Germinal center (tissue), 1 donor: ENCODE measurements around the gene GHDC.

Experiments
- DNase-seq: peaks from one replicate; pipeline ENCODE4 v3.0.0; 2012; ENCODE audit warnings: mixed read lengths, low spot score

GHDC gene

GRCh38 chr17:42182927-42183734 lies 11.2 kb downstream of the GHDC start:
- no peak for DNase-seq

DNA sequence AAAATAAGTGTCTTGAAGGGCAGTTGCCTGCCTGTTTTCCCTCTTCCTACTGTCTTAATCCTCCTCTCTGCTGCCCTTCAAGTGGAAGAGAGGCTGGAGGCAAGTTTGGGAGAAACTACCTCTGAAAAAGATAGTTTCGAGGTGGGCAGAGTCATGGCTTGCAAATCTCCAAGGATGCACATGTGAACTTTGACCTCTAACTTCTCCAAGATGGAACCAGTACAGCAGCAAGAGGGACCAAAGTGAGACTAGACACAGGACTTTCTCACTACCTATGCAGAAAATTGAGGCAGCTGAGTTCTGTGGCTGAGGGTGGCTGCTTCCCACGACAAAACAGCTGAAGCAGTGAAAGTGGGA lies 12.5 kb downstream of the GHDC start:
- no peak for DNase-seq

DNA sequence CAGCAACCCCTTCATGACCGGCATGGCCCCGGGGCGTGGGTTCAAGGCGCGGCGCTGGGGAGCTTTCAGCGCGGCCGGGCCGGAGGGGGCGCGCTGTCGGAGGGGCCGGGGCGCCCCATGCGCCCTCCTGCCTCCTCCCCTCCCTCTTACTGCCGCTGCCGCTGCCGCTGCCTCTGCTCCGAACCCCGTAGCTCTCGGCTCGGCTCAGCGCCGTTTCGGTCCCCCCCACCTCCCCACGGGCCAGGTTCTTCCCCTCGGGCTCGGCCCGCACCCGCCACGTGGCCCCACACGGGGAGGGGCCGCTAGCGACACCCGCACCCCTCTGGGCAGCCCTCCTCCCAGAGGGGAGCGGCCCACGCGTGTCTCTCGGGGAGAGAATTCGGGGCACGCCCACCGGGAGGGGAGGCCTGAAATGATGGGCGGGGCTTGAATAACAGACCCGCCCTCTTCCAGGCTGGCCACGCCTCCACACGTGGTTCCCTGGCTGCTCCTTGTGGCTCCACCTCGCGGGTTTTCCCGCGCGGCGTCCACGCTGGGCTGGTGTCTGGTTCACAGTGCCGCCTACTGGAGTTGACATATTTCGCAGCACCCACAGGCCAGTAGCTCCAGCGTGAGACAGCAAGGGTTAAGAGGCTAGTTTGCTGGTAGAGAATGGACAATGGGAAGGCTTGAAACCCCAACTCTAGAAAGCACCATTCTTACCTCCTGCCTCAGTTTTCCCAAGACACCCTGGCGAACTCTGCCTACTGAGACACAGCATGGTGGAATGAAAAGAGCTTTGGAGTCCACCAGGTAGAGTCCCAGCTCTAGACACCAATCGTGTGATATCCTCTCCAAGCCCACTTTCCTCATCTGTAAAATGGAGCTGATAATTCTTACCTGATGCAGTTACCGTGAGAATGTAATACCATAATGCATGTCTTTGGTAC lies 13.1 kb downstream of the GHDC start, which contains the start of gene KCNH4:
TSS of gene KCNH4 (minus strand) at position 221 of the 929 bp plus-strand sequence. CDS start at position 24, 197 bp downstream.
- peak; percentile 92 for DNase-seq

DNA sequence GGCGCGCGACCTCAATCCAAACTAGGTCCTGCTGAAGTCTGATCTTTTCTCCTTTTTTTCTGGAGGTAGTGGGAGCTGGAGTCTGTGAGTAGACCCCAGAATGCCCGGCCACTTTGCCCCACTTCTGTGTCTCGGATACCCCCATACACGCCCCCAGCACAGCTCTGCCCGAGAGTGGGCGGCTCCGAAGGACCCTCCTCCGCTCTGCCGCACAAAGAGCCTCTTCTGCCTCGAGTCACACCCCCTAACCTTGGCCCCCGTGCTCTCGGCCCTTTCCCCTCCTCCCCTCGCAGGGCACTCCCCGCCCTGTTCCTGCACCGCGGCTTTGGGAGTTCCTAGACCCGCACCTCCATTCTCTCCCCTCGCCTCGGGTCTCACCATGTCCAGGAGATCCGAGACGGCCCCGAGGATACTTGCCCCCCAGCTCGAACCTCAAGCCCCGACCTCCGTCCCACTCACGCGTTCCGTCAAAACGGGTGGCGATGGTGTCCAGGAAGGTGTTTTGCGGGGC lies 13.8 kb downstream of the GHDC start:
- DNase-seq: no peak

DNA sequence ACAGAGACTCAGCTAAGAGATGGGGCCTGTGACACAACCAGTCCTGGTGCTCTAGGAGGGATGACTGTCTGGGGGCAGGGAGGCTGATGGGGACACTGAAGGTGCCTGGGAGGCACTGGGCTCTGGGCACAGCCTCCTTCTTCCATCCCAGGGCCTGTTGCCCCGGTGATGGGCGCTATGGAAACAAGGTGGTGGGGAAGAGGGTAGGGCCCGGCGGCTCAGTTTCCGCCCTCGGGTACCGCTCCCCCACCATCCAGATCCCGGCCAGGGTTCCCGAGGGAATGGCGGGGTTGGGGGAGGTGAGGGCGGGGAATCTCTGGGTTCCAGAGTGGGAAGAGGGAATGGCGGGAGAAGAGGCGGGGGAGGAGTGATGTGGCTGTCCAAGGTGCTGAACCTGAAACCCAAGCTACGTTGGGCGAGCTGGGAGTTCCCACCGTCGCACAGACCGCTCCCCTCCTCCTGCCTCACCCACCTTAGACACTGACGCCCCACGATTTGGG lies 14.3 kb downstream of the GHDC start:
- DNase-seq: peak; percentile 44

DNA sequence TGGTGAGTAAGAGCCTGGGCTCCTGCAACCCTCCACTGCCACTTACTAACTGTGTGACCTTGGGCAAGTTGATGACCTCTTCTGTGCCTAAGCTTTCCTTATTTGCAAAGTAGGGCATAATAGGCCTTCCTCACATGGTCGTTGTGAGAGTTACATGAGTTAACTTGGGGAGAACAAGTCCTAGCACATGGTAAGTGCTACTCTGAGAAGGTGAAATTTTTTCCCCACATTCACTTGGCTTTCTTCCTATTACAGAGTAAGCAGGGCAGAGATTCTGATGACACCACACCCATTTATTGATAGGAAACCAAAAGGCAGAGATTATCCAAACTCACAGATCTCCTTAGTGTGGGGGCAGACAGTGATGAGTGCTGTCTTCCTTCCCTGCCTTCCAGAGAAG lies 15.0 kb downstream of the GHDC start:
- DNase-seq: no peak

- DNase-seq: peak; percentile 32
Measured at GRCh38 chr17:42178817-42179216, 15.5 kb downstream of the GHDC start.

DNA sequence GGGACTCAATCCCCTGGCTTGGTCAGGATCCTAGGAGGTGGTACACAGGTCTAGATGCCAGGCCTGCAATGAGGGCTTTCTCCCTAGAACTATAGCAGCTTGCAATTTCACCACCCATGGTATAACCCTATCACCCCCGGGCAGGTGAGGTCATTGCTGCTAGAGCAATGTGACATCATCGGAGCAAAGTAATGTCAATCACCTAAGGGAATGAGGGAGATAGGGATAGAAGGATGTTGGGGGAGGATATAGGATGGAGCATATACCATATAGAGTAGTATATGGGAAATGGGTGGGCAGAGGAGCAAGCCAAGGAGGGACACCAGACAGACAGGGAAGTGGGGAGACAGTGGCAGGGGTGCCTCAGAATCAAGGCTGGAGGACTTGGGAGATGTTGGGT lies 16.6 kb downstream of the GHDC start:
- DNase-seq: no peak

DNA sequence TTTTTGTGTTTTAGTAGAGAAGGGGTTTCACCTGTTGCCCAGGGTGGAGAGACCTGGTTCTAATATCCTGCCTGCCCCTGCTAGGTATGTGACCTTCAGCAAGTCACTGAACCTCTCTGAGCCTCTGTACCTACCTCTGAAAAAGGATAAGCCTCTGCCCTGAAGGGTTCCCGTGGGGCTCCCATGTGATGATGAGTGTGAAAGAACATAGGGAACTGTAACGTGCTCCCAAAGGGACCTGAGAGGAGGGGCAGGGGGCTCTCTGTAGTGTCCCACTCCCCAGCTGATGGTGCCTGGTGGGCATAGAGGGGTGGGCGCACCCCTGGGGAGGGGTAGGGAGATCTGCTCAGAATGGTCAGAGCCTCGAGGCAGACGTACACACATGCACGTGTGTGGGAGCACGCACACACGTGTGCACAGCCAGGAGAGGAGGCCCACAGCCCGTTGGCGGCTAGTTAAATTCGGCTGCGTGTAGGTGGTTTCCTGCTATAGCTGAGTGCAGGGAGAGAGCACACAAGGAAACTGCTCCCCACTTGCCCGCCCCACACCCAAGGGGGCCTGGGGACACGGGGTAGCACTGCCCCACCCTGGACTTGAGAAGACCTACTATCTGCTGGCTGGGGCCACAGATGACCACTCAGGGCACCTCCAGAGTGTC lies 20.0 kb downstream of the GHDC start:
- no peak for DNase-seq

- DNase-seq: no peak
Measured at GRCh38 chr17:42171831-42172230, 22.5 kb downstream of the GHDC start.

- no peak for DNase-seq
Measured at GRCh38 chr17:42169351-42169750, 24.9 kb downstream of the GHDC start.

DNA sequence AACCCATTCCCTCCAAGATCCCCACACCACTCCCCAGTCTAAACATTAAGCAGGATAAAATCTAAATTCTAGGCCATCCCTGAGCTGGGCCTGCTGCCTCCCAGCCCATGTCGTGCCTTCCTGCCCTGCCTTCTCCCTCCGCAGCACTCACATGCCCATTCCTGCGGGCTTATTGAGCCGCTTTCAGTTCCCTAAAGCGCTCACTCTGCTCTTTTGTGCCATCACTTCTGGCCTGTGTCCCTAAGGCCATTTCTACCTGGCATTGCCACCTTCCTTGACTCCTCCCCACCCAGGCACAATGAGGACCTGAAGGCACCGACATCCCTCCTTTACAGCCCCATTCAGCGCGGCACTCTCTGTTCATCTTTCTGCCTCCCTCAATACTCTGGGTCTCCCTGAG lies 26.5 kb downstream of the GHDC start:
- no peak for DNase-seq

GRCh38 chr17:42166196-42166763 lies 28.0 kb downstream of the GHDC start:
- DNase-seq: no peak

GRCh38 chr17:42165751-42166150 lies 28.5 kb downstream of the GHDC start:
- no peak for DNase-seq

DNA sequence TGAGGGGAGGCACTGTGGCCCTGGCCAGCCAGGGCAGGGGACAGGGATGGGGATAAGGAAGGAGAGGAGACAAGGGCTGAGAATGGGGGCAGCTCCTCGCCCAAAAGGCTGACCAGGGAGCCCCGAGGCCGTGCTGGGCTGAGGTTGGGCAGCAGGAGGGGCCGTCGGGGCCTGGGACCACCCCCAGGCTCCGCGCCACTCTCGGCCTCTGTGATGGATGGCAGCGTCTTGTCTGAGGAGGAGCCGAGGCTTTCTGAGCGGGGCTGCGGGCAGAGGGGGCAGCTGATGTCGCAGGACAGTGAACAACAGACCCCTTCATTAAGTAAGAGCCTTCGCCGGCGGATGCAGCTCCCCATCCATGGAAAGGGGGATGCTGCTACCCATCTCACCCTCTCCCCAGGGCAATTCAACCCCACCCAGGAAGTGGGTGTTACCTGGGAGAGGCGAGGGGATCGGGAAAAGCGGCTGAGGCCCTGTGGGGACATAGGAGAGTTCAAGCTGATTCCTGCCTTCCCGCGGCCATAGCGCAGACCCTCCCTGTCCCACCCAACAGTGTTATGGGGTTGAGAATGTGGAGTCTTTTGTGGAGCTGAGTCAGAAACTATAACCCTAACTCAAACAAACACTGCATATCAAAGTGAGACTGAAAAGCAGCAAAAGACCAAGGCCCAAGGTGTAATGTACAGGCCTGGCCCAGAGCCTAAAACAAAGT lies 30.4 kb downstream of the GHDC start:
- no peak for DNase-seq

DNA sequence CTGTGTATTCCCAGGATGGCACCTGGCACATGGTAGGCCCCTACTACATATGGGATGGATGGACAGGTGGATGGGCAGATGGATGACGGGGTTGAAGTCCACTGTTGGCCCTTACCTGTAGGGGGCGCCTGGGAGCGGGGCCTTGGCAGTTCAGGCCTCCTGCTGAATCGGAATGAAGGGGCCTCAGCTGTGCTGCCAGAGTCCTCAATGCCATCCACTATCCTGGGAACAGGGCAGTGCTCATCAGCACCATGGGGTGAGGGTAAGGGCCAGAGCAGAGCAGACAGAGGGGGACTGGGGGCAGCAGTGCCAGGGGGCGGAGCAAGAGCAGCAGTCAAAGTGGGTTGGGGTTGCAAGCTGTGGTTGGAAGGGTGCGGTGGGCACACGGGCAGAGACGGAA lies 31.2 kb downstream of the GHDC start:
- no peak for DNase-seq

GRCh38 chr17:42160531-42160910 lies 33.8 kb downstream of the GHDC start:
- DNase-seq: no peak

GRCh38 chr17:42159796-42160530 lies 34.3 kb downstream of the GHDC start:
- DNase-seq: no peak

- DNase-seq: no peak
Measured at GRCh38 chr17:42155614-42156045, 38.7 kb downstream of the GHDC start.
